ENCODE data around the gene MEG3. TPM values are rescaled to one million over a fixed set of nuclear protein-coding genes. Genes with fewer than 3 reads are reported as not detected.

The MEG3 gene
- total RNA-seq, 2 experiments from 2014 or later = not detected

- H4K20me1 ChIP-seq (ENCODE audit: insufficient read depth, low read length) = no peaks in the 10 kb centered on the region
- CTCF ChIA-PET (ENCODE audit: unreplicated experiment) = no interaction called here
- no TSS peak for BruUV-seq (replicated peaks)
These were observed 11.3 kb downstream of the MEG3 start for GRCh38 chr14:100836941-100837804.

GRCh38 chr14:100837805-100838350 is 12.0 kb downstream of the MEG3 start:
- no peak overlapping the region for H3K4me2 ChIP-seq (ENCODE audit: low read length)
- CTCF ChIA-PET (ENCODE audit: unreplicated experiment) = no interaction called here
- no peak overlapping the region for H2AFZ ChIP-seq (ENCODE audit: low read length)
- no peaks in the 10 kb centered on the region for H4K20me1 ChIP-seq (ENCODE audit: insufficient read depth, low read length)
- BruUV-seq (replicated peaks) = no TSS peak
- no peak overlapping the region for H3K27ac ChIP-seq (ENCODE audit: low read depth, low read length, poor library complexity, severe bottlenecking)
- TF ChIP-seq EZH2phosphoT487 (IDR thresholded peaks at IDR 0.05; ENCODE audit: borderline replicate concordance, low read depth, low read length) = no peak
- no peak for TF ChIP-seq CTCF (conservative IDR thresholded peaks at IDR 0.05; ENCODE audit: low read length)
- POLR2A ChIA-PET = no interaction called here
- H3K9me2 ChIP-seq (ENCODE audit: insufficient read depth, low read length) = no peaks in the 10 kb centered on the region
- DNase-seq (ENCODE audit: low spot score) = no peak
- H3K79me2 ChIP-seq (ENCODE audit: insufficient read depth, low read depth, low read length) = no peaks in the 10 kb centered on the region
- intact Hi-C loops (cut with micrococcal nuclease; ENCODE audit: unreplicated experiment) = no loop called here
- H3K36me3 ChIP-seq (ENCODE audit: insufficient read depth, low read length) = no peaks in the 10 kb centered on the region
- no peaks in the 10 kb centered on the region for H3K9me3 ChIP-seq (ENCODE audit: low read length)
- H3K4me3 ChIP-seq (ENCODE audit: low read depth, low read length, poor library complexity, severe bottlenecking) = no peak overlapping the region
- H3K4me1 ChIP-seq (ENCODE audit: insufficient read depth, low read length, poor library complexity, severe bottlenecking) = no peaks in the 10 kb centered on the region

More at GRCh38 chr14:100836941-100837804, 11.3 kb downstream of the MEG3 start:
- no peaks in the 10 kb centered on the region for H3K9me3 ChIP-seq (ENCODE audit: low read length)
- no peak for DNase-seq (ENCODE audit: low spot score)
- intact Hi-C loops (cut with micrococcal nuclease; ENCODE audit: unreplicated experiment) = no loop called here
- POLR2A ChIA-PET = no interaction called here
- H3K4me3 ChIP-seq (ENCODE audit: low read depth, low read length, poor library complexity, severe bottlenecking) = no peak overlapping the region
- H3K4me2 ChIP-seq (ENCODE audit: low read length) = no peak overlapping the region
- no peak for TF ChIP-seq CTCF (conservative IDR thresholded peaks at IDR 0.05; ENCODE audit: low read length)
- TF ChIP-seq EZH2phosphoT487 (IDR thresholded peaks at IDR 0.05; ENCODE audit: borderline replicate concordance, low read depth, low read length) = no peak
- no peaks in the 10 kb centered on the region for H3K79me2 ChIP-seq (ENCODE audit: insufficient read depth, low read depth, low read length)
- no peaks in the 10 kb centered on the region for H3K4me1 ChIP-seq (ENCODE audit: insufficient read depth, low read length, poor library complexity, severe bottlenecking)
- no peak overlapping the region for H3K27ac ChIP-seq (ENCODE audit: low read depth, low read length, poor library complexity, severe bottlenecking)
- H3K9me2 ChIP-seq (ENCODE audit: insufficient read depth, low read length) = no peaks in the 10 kb centered on the region
- no peaks in the 10 kb centered on the region for H3K36me3 ChIP-seq (ENCODE audit: insufficient read depth, low read length)
- no peak overlapping the region for H2AFZ ChIP-seq (ENCODE audit: low read length)

Measured in OCI-LY7 (cell line).